ENCODE data around the gene CNIH1.

- no peak for TF ChIP-seq POLR2A (IDR thresholded peaks at IDR 0.05)
- TF ChIP-seq, protein P1, sequence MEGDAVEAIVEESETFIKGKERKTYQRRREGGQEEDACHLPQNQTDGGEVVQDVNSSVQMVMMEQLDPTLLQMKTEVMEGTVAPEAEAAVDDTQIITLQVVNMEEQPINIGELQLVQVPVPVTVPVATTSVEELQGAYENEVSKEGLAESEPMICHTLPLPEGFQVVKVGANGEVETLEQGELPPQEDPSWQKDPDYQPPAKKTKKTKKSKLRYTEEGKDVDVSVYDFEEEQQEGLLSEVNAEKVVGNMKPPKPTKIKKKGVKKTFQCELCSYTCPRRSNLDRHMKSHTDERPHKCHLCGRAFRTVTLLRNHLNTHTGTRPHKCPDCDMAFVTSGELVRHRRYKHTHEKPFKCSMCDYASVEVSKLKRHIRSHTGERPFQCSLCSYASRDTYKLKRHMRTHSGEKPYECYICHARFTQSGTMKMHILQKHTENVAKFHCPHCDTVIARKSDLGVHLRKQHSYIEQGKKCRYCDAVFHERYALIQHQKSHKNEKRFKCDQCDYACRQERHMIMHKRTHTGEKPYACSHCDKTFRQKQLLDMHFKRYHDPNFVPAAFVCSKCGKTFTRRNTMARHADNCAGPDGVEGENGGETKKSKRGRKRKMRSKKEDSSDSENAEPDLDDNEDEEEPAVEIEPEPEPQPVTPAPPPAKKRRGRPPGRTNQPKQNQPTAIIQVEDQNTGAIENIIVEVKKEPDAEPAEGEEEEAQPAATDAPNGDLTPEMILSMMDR (IDR thresholded peaks at IDR 0.05) = no peak
- no peak for TF ChIP-seq EP300 (IDR thresholded peaks at IDR 0.05)
These were observed 63.7 kb downstream of the CNIH1 start for GRCh38 chr14:54377501-54377900.
